SU-DHL-6 (cell line): ENCODE data around the gene FAM229B.

ENCODE experiments used
- H2AFZ ChIP-seq: fragments of 200-600 bp; sonication (generic); 2 replicates; pipeline ENCODE4 v1.6.1; 2014; ENCODE audit warnings: low read depth, mild to moderate bottlenecking, moderate library complexity, mixed read lengths, antibody characterized with exemption, low read length; ENCODE audit not compliant: severe bottlenecking
- H3F3A ChIP-seq: fragments of 200-600 bp; shearing (Covaris generic); 2 replicates; pipeline ENCODE4 v1.6.0; 2016; ENCODE audit warnings: antibody characterized with exemption, mild to moderate bottlenecking; ENCODE audit not compliant: insufficient read depth
- H3K27ac ChIP-seq: fragments of 200-600 bp; sonication (generic); 2 replicates; pipeline ENCODE4 v1.5.1; 2016; ENCODE audit warnings: low read depth, mild to moderate bottlenecking, low read length, moderate library complexity, mixed read lengths
- H3K27me3 ChIP-seq: fragments of 200-600 bp; sonication (generic), shearing (Covaris generic); 2 replicates; pipeline ENCODE4 v1.6.0; 2014; ENCODE audit warnings: mild to moderate bottlenecking, low read length
- H3K36me3 ChIP-seq: fragments of 200-600 bp; sonication (generic); 2 replicates; pipeline ENCODE4 v1.6.1; 2014; ENCODE audit warnings: mild to moderate bottlenecking, low read length, mixed read lengths
- H3K4me2 ChIP-seq: fragments of 300-600, 200-600 bp; shearing (Covaris generic), sonication (generic); 2 replicates; pipeline ENCODE4 v1.6.0; 2014; ENCODE audit warnings: low read length, low read depth, mild to moderate bottlenecking; ENCODE audit not compliant: poor library complexity, severe bottlenecking
- H3K4me3 ChIP-seq: fragments of 200-600 bp; sonication (generic); 2 replicates; pipeline ENCODE4 v1.5.1; 2014; ENCODE audit warnings: antibody characterized with exemption, low read length, mild to moderate bottlenecking, mixed read lengths; ENCODE audit not compliant: insufficient read depth, poor library complexity, severe bottlenecking
- H3K79me2 ChIP-seq: fragments of 200-600 bp; sonication (generic); 2 replicates; pipeline ENCODE4 v1.6.1; 2014; ENCODE audit warnings: mild to moderate bottlenecking, low read length, moderate library complexity; ENCODE audit not compliant: insufficient read depth
- H3K9ac ChIP-seq: fragments of 200-600 bp; sonication (generic); 2 replicates; pipeline ENCODE4 v1.7.0; 2014; ENCODE audit warnings: mild to moderate bottlenecking, low read length
- H3K9me2 ChIP-seq: fragments of 200-600 bp; sonication (generic); replicated peaks from 2 replicates; pipeline ENCODE4 v1.6.1; 2014; ENCODE audit warnings: low read length; ENCODE audit not compliant: insufficient read depth
- H3K9me3 ChIP-seq: fragments of 200-600 bp; sonication (generic); 2 replicates; pipeline ENCODE4 v1.6.1; 2014; ENCODE audit warnings: low read length, mixed read lengths; ENCODE audit not compliant: insufficient read depth
- H4K20me1 ChIP-seq: fragments of 200-600 bp; sonication (generic); 2 replicates; pipeline ENCODE4 v1.6.1; 2014; ENCODE audit warnings: low read depth, mild to moderate bottlenecking, antibody characterized with exemption, low read length, moderate library complexity, mixed read lengths
- CTCF ChIP-seq: fragments of 200-600 bp; sonication (generic); IDR thresholded peaks from one replicate; pipeline ENCODE4 v1.5.1; 2017; ENCODE audit warnings: antibody characterized with exemption, mild to moderate bottlenecking, low read length, moderate library complexity; ENCODE audit not compliant: insufficient read depth, poor library complexity, severe bottlenecking
- EZH2phosphoT487 ChIP-seq: fragments of 200-600 bp; sonication (generic), shearing (Covaris generic); conservative IDR thresholded peaks from 2 replicates; pipeline ENCODE4 v1.6.1; 2018; ENCODE audit warnings: mild to moderate bottlenecking, antibody characterized with exemption, low read length, moderate library complexity, mixed read lengths

The FAM229B gene

GRCh38 chr6:112141707-112142106 is 54.3 kb downstream of the FAM229B start:
- Histone ChIP-seq H3K36me3 (no peaks in the 10 kb centered on the region), H3K9ac (no peak overlapping the region), H2AFZ (no peak overlapping the region), H3F3A (no peaks in the 10 kb centered on the region), H3K9me2 (no peaks in the 10 kb centered on the region), H3K4me2 (no peak overlapping the region), H3K27ac (no peak overlapping the region), H3K4me3 (no peak overlapping the region), H3K79me2 (no peaks in the 10 kb centered on the region), H3K27me3 (no peaks in the 10 kb centered on the region), H4K20me1 (no peaks in the 10 kb centered on the region), H3K9me3 (no peaks in the 10 kb centered on the region)
- TF ChIP-seq CTCF: no peak
- no peak for TF ChIP-seq EZH2phosphoT487

GRCh38 chr6:112144145-112144926 is 56.9 kb downstream of the FAM229B start:
- no peak overlapping the region for H3K9ac ChIP-seq
- TF ChIP-seq EZH2phosphoT487: no peak
- TF ChIP-seq CTCF: no peak
- H3K9me3 ChIP-seq: no peaks in the 10 kb centered on the region
- H3K36me3 ChIP-seq: no peaks in the 10 kb centered on the region
- H3F3A ChIP-seq: no peaks in the 10 kb centered on the region
- no peak overlapping the region for H2AFZ ChIP-seq
- H3K27me3 ChIP-seq: no peaks in the 10 kb centered on the region
- H3K4me3 ChIP-seq: no peak overlapping the region
- H4K20me1 ChIP-seq: no peaks in the 10 kb centered on the region
- H3K4me2 ChIP-seq: no peak overlapping the region
- no peaks in the 10 kb centered on the region for H3K79me2 ChIP-seq
- H3K9me2 ChIP-seq: no peaks in the 10 kb centered on the region
- no peak overlapping the region for H3K27ac ChIP-seq

GRCh38 chr6:112145080-112145573 is 57.7 kb downstream of the FAM229B start:
- no peak overlapping the region for H2AFZ ChIP-seq

More at GRCh38 chr6:112145080-112145573, 57.7 kb downstream of the FAM229B start:
- Histone ChIP-seq H3K9me3 (no peaks in the 10 kb centered on the region), H4K20me1 (no peaks in the 10 kb centered on the region), H3K27ac (no peak overlapping the region), H3K4me3 (no peak overlapping the region), H3F3A (no peaks in the 10 kb centered on the region), H3K36me3 (no peaks in the 10 kb centered on the region), H3K9ac (no peak overlapping the region), H3K9me2 (no peaks in the 10 kb centered on the region), H3K27me3 (no peaks in the 10 kb centered on the region), H3K4me2 (no peak overlapping the region), H3K79me2 (no peaks in the 10 kb centered on the region)
- TF ChIP-seq EZH2phosphoT487: no peak
- no peak for TF ChIP-seq CTCF
